Tibial nerve (tissue), 4 donors: Measurements from ENCODE around the gene MLXIP.
A peak's percentile ranks its signal among the peaks of the same experiment; 100 is the strongest.

Experiments
- EP300 ChIP-seq, 2 donors: sonication (generic); formaldehyde crosslinking; IDR thresholded peaks; one replicate each; pipeline ENCODE4 v1.6.1; 2017; ENCODE audit warnings: antibody characterized with exemption in 2 of 2, mild to moderate bottlenecking in 1 of 2
- POLR2A ChIP-seq, 2 donors: fragments of 450-650 bp; IDR thresholded peaks; one replicate each; pipeline ENCODE4 v1.6.1; 2017; ENCODE audit warnings: antibody characterized with exemption in 2 of 2, mild to moderate bottlenecking in 2 of 2, moderate library complexity in 2 of 2
- TF ChIP-seq, protein P1 (sequence below), 5 experiments: fragments of 200-600 bp in 3 of 5; fragments of 450-650 bp in 2 of 5; sonication (generic) in 3 of 5; IDR thresholded peaks; one replicate each; pipeline ENCODE4 v1.5.1; 2016 to 2019; ENCODE audit warnings: antibody characterized with exemption in 5 of 5, mild to moderate bottlenecking in 3 of 5, moderate library complexity in 2 of 5

DNA sequence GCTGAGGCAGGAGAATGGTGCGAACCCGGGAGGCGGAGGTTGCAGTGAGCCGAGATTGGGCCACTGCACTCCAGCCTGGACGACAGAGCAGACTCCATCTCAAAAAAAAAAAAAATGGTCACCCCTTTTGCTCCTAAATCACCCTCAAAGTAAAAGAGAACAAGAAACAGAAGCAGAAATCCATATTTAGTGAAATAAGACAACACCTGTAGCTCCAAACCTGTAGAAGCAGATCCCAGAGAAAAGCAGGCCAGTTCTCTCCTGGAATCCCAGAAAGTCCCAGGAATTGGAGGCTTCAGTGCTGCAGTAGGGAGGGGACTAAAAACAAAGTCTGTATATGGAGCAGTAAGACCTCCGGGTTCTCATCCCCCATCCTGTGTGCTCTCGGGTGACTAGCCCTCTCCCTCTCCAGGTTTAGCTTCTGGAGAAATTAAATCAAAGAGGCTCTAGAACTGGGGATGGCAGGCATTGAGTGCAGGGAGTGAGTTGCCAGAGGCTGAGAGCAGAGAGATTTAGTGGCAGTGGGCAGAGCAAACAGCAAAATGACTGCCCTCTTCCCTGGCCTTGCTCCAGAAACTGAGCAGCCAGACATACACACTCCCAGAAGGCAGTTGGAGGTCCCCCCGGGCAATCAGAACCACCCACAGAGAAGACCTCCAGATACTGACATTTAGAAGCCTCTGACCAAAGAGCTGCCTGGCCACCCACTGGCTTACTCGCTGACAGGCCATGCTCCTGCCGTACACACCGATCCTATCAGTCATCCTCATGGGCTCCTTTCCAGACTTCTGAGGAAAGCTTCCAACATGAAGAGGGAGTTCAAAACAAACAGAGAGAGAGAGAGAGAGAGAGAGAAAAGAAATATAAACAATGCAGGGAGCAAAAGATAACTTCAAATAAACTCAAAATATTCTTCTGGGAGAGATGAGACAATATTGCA, 6.3 kb upstream of the MLXIP start:
- TF ChIP-seq, protein P1, sequence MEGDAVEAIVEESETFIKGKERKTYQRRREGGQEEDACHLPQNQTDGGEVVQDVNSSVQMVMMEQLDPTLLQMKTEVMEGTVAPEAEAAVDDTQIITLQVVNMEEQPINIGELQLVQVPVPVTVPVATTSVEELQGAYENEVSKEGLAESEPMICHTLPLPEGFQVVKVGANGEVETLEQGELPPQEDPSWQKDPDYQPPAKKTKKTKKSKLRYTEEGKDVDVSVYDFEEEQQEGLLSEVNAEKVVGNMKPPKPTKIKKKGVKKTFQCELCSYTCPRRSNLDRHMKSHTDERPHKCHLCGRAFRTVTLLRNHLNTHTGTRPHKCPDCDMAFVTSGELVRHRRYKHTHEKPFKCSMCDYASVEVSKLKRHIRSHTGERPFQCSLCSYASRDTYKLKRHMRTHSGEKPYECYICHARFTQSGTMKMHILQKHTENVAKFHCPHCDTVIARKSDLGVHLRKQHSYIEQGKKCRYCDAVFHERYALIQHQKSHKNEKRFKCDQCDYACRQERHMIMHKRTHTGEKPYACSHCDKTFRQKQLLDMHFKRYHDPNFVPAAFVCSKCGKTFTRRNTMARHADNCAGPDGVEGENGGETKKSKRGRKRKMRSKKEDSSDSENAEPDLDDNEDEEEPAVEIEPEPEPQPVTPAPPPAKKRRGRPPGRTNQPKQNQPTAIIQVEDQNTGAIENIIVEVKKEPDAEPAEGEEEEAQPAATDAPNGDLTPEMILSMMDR (IDR thresholded peaks at IDR 0.05): peak in 1 of 5 experiments; percentile 61
- no peak for TF ChIP-seq POLR2A (IDR thresholded peaks at IDR 0.05)
- TF ChIP-seq EP300 (IDR thresholded peaks at IDR 0.05): peak in 1 of 2 donors; percentile 18
